Measurements from ENCODE around the gene GLTP. TPM values are rescaled to one million over a fixed set of nuclear protein-coding genes. Genes with fewer than 3 reads are reported as not detected.
A peak's percentile ranks its signal among the peaks of the same experiment; 100 is the strongest.

GLTP gene
- total and polyA plus RNA-seq, 2 of the 13 experiments (the other 11 are each of a cell fraction or from before 2014, with no cell fraction given), result 10.7 to 12.9 TPM

DNA sequence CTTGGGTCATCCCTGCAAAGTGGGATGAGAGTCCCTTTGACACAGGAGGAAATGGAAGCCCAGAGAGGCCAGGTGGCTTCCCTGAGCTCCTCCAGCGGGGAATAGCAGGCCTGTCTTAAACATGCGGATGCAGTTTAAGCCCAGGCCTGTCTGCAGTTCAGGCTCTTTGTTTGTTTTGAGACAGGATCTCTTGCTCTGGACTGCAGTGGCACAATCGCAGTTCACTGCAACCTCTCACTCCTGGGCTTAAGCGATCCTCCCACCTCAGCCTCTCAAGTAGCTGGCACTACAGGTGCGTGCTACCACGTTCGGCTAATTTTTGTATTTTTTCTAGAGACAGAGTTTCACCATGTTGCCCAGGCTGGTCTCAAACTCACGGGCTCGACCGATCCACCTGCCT, 50.7 kb downstream of the GLTP start (continued):
- TF ChIP-seq, protein P1, sequence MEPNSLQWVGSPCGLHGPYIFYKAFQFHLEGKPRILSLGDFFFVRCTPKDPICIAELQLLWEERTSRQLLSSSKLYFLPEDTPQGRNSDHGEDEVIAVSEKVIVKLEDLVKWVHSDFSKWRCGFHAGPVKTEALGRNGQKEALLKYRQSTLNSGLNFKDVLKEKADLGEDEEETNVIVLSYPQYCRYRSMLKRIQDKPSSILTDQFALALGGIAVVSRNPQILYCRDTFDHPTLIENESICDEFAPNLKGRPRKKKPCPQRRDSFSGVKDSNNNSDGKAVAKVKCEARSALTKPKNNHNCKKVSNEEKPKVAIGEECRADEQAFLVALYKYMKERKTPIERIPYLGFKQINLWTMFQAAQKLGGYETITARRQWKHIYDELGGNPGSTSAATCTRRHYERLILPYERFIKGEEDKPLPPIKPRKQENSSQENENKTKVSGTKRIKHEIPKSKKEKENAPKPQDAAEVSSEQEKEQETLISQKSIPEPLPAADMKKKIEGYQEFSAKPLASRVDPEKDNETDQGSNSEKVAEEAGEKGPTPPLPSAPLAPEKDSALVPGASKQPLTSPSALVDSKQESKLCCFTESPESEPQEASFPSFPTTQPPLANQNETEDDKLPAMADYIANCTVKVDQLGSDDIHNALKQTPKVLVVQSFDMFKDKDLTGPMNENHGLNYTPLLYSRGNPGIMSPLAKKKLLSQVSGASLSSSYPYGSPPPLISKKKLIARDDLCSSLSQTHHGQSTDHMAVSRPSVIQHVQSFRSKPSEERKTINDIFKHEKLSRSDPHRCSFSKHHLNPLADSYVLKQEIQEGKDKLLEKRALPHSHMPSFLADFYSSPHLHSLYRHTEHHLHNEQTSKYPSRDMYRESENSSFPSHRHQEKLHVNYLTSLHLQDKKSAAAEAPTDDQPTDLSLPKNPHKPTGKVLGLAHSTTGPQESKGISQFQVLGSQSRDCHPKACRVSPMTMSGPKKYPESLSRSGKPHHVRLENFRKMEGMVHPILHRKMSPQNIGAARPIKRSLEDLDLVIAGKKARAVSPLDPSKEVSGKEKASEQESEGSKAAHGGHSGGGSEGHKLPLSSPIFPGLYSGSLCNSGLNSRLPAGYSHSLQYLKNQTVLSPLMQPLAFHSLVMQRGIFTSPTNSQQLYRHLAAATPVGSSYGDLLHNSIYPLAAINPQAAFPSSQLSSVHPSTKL (CRISPR knock-in tag; IDR thresholded peaks at IDR 0.05), result no peak
- TF ChIP-seq, protein P2, sequence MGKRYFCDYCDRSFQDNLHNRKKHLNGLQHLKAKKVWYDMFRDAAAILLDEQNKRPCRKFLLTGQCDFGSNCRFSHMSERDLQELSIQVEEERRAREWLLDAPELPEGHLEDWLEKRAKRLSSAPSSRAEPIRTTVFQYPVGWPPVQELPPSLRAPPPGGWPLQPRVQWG (CRISPR knock-in tag; IDR thresholded peaks at IDR 0.05; ENCODE audit: borderline replicate concordance, low read depth), result no peak
- TF ChIP-seq TEAD2 (CRISPR knock-in tag; IDR thresholded peaks at IDR 0.05) (no peak), IRF2 (CRISPR knock-in tag; IDR thresholded peaks at IDR 0.05) (0 out of 2 replicates have a peak, but pooled peaks have one; percentile 15), SAP130 (CRISPR knock-in tag; IDR thresholded peaks at IDR 0.05; ENCODE audit: low read depth) (0 out of 2 replicates have a peak, but pooled peaks have one; percentile 22), ZNF549 (CRISPR knock-in tag; IDR thresholded peaks at IDR 0.05) (no peak)
- TF ChIP-seq, protein P3, sequence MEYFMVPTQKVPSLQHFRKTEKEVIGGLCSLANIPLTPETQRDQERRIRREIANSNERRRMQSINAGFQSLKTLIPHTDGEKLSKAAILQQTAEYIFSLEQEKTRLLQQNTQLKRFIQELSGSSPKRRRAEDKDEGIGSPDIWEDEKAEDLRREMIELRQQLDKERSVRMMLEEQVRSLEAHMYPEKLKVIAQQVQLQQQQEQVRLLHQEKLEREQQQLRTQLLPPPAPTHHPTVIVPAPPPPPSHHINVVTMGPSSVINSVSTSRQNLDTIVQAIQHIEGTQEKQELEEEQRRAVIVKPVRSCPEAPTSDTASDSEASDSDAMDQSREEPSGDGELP (IDR thresholded peaks at IDR 0.05; ENCODE audit: borderline replicate concordance, low read depth), result no peak
- TF ChIP-seq, protein P4, sequence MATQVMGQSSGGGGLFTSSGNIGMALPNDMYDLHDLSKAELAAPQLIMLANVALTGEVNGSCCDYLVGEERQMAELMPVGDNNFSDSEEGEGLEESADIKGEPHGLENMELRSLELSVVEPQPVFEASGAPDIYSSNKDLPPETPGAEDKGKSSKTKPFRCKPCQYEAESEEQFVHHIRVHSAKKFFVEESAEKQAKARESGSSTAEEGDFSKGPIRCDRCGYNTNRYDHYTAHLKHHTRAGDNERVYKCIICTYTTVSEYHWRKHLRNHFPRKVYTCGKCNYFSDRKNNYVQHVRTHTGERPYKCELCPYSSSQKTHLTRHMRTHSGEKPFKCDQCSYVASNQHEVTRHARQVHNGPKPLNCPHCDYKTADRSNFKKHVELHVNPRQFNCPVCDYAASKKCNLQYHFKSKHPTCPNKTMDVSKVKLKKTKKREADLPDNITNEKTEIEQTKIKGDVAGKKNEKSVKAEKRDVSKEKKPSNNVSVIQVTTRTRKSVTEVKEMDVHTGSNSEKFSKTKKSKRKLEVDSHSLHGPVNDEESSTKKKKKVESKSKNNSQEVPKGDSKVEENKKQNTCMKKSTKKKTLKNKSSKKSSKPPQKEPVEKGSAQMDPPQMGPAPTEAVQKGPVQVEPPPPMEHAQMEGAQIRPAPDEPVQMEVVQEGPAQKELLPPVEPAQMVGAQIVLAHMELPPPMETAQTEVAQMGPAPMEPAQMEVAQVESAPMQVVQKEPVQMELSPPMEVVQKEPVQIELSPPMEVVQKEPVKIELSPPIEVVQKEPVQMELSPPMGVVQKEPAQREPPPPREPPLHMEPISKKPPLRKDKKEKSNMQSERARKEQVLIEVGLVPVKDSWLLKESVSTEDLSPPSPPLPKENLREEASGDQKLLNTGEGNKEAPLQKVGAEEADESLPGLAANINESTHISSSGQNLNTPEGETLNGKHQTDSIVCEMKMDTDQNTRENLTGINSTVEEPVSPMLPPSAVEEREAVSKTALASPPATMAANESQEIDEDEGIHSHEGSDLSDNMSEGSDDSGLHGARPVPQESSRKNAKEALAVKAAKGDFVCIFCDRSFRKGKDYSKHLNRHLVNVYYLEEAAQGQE (IDR thresholded peaks at IDR 0.05; ENCODE audit: borderline replicate concordance in 1 of 2, low read depth in 1 of 2, low read length in 2 of 2), result no peak
- TF ChIP-seq, protein P5, sequence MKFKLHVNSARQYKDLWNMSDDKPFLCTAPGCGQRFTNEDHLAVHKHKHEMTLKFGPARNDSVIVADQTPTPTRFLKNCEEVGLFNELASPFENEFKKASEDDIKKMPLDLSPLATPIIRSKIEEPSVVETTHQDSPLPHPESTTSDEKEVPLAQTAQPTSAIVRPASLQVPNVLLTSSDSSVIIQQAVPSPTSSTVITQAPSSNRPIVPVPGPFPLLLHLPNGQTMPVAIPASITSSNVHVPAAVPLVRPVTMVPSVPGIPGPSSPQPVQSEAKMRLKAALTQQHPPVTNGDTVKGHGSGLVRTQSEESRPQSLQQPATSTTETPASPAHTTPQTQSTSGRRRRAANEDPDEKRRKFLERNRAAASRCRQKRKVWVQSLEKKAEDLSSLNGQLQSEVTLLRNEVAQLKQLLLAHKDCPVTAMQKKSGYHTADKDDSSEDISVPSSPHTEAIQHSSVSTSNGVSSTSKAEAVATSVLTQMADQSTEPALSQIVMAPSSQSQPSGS (CRISPR knock-in tag; IDR thresholded peaks at IDR 0.05), result no peak
- TF ChIP-seq, protein P6, sequence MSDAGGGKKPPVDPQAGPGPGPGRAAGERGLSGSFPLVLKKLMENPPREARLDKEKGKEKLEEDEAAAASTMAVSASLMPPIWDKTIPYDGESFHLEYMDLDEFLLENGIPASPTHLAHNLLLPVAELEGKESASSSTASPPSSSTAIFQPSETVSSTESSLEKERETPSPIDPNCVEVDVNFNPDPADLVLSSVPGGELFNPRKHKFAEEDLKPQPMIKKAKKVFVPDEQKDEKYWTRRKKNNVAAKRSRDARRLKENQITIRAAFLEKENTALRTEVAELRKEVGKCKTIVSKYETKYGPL (CRISPR knock-in tag; IDR thresholded peaks at IDR 0.05), result no peak
- TF ChIP-seq, protein P7, sequence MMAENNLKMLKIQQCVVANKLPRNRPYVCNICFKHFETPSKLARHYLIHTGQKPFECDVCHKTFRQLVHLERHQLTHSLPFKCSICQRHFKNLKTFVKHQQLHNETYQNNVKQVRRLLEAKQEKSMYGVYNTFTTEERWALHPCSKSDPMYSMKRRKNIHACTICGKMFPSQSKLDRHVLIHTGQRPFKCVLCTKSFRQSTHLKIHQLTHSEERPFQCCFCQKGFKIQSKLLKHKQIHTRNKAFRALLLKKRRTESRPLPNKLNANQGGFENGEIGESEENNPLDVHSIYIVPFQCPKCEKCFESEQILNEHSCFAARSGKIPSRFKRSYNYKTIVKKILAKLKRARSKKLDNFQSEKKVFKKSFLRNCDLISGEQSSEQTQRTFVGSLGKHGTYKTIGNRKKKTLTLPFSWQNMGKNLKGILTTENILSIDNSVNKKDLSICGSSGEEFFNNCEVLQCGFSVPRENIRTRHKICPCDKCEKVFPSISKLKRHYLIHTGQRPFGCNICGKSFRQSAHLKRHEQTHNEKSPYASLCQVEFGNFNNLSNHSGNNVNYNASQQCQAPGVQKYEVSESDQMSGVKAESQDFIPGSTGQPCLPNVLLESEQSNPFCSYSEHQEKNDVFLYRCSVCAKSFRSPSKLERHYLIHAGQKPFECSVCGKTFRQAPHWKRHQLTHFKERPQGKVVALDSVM (CRISPR knock-in tag; IDR thresholded peaks at IDR 0.05), result peak; percentile 84
- TF ChIP-seq, protein P8, sequence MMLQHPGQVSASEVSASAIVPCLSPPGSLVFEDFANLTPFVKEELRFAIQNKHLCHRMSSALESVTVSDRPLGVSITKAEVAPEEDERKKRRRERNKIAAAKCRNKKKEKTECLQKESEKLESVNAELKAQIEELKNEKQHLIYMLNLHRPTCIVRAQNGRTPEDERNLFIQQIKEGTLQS (CRISPR knock-in tag; IDR thresholded peaks at IDR 0.05), result no peak
- TF ChIP-seq, protein P9, sequence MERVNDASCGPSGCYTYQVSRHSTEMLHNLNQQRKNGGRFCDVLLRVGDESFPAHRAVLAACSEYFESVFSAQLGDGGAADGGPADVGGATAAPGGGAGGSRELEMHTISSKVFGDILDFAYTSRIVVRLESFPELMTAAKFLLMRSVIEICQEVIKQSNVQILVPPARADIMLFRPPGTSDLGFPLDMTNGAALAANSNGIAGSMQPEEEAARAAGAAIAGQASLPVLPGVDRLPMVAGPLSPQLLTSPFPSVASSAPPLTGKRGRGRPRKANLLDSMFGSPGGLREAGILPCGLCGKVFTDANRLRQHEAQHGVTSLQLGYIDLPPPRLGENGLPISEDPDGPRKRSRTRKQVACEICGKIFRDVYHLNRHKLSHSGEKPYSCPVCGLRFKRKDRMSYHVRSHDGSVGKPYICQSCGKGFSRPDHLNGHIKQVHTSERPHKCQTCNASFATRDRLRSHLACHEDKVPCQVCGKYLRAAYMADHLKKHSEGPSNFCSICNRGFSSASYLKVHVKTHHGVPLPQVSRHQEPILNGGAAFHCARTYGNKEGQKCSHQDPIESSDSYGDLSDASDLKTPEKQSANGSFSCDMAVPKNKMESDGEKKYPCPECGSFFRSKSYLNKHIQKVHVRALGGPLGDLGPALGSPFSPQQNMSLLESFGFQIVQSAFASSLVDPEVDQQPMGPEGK (CRISPR knock-in tag; IDR thresholded peaks at IDR 0.05), result no peak
